GM06990 (cell line): Measurements from ENCODE around the gene SAMD14.

Experiments used
- DNase-seq: peaks from one replicate; pipeline ENCODE4 v3.0.0-alpha.2; 2011; ENCODE audit not compliant: insufficient read length; ENCODE audit errors: extremely low read depth
- H3K27me3 ChIP-seq: replicated peaks from 2 replicates; pipeline ENCODE4 v1.6.0; 2011; ENCODE audit warnings: low read length; ENCODE audit not compliant: control insufficient read depth, insufficient read depth
- H3K36me3 ChIP-seq: 2 replicates; pipeline ENCODE4 v1.5.1; 2011; ENCODE audit warnings: low read length; ENCODE audit not compliant: control insufficient read depth, insufficient read depth
- H3K4me3 ChIP-seq: replicated peaks from 2 replicates; pipeline ENCODE4 v1.5.1; 2011; ENCODE audit warnings: low read depth, mild to moderate bottlenecking, control low read depth, low read length
- TF ChIP-seq, protein P1 (sequence below): IDR thresholded peaks from 2 replicates; pipeline ENCODE4 v1.5.1; 2011; ENCODE audit warnings: low read length, control low read depth, mild to moderate bottlenecking, inconsistent platforms; ENCODE audit not compliant: insufficient read depth, poor library complexity, severe bottlenecking

SAMD14 gene

DNA sequence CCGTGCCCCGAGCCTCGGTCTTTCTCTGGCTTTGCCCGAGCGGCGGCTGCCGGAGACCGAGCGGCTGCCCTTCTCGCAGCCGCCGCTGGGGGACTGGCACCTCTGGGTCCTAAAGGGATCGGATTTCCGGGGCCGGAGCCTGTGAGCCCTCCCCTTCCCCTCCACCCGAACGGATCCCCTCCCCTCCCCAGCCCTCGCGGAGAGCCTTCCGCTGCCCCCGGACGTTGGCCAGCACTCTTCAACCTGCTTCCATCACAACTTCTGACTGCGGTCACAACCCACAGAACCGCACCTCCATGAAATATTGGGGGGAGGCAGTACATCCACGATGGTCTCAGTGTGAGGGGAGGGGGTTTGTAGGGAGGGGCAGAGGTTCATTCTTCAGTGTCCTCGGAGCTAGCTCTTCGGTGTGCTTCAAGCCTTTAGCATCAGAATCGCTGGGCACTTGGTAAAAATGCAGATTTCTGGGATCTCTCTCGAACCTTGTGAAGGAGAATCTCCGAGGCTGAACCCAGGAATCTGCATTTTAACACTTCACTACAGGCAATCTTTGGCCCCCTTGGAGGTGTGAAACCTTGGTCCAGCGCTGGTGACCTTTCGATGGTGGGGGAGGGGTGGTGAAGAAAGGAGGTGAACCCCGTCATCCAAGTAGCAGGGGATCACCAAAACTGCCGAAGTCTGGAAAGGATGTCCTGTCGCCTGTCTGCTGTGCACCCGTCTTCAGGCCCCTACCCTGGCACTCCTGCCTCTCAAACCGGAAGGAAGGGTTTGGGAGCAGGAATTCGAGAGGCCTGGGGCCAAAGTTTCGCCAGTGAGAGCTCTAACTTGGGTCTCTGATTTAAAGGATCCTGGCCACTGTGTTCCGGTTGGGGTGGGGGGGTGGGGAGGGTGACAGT is 21.3 kb upstream of the SAMD14 start:
- TF ChIP-seq, protein P1, sequence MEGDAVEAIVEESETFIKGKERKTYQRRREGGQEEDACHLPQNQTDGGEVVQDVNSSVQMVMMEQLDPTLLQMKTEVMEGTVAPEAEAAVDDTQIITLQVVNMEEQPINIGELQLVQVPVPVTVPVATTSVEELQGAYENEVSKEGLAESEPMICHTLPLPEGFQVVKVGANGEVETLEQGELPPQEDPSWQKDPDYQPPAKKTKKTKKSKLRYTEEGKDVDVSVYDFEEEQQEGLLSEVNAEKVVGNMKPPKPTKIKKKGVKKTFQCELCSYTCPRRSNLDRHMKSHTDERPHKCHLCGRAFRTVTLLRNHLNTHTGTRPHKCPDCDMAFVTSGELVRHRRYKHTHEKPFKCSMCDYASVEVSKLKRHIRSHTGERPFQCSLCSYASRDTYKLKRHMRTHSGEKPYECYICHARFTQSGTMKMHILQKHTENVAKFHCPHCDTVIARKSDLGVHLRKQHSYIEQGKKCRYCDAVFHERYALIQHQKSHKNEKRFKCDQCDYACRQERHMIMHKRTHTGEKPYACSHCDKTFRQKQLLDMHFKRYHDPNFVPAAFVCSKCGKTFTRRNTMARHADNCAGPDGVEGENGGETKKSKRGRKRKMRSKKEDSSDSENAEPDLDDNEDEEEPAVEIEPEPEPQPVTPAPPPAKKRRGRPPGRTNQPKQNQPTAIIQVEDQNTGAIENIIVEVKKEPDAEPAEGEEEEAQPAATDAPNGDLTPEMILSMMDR: peak; percentile 62
- Histone ChIP-seq H3K27me3 (no peaks in the 10 kb centered on the region), H3K4me3 (peak overlapping the region; percentile 92), H3K36me3 (peaks cover 5% of the 10 kb centered on the region)
- peak; percentile 92 for DNase-seq

DNA sequence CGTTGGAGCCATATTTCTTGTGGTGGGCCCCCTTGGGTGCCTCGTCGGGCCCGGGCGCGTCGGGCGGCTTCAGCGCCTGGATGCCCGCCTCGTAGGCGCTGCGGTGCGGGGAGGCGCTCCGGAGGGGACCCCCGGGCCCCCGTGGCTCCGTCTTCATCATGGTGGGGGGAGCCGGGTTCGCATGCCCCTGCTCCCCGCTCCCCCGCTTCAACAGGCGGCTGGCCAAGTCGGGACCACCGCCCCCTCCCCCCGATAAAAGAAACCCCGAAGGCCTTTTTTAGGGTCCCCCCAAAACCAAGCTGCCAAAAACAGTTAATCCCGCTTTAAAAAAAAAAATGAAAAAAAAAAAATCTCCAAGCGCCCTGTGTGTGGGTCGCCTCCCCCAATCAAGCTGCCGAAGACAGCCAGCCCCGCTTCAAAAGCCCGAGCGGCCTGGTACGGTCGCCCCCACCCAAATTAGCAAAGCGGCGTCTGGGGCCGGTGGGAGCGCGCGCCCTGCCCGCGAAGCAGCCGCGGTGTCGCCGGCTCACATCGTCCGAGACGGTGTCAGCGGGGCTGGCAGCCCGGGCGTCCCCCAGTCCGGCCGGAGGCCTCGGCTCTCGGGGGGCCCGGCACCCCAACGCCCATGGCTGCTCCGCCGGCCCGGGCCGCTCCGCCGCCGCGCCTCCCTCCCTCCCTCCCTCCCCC is 20.5 kb upstream of the SAMD14 start, which contains the start of gene PPP1R9B:
TSS of gene PPP1R9B (minus strand) at position 324 of the 687 bp plus-strand sequence. CDS start at position 160, 164 bp downstream.
- TF ChIP-seq, protein P1: no peak
- peak within 1 kb of the TSS; percentile 92 for H3K4me3 ChIP-seq
- H3K36me3 ChIP-seq: peaks cover 6% of the 10 kb centered on the region
- no peak for DNase-seq
- H3K27me3 ChIP-seq: no peaks in the 10 kb centered on the region

DNA sequence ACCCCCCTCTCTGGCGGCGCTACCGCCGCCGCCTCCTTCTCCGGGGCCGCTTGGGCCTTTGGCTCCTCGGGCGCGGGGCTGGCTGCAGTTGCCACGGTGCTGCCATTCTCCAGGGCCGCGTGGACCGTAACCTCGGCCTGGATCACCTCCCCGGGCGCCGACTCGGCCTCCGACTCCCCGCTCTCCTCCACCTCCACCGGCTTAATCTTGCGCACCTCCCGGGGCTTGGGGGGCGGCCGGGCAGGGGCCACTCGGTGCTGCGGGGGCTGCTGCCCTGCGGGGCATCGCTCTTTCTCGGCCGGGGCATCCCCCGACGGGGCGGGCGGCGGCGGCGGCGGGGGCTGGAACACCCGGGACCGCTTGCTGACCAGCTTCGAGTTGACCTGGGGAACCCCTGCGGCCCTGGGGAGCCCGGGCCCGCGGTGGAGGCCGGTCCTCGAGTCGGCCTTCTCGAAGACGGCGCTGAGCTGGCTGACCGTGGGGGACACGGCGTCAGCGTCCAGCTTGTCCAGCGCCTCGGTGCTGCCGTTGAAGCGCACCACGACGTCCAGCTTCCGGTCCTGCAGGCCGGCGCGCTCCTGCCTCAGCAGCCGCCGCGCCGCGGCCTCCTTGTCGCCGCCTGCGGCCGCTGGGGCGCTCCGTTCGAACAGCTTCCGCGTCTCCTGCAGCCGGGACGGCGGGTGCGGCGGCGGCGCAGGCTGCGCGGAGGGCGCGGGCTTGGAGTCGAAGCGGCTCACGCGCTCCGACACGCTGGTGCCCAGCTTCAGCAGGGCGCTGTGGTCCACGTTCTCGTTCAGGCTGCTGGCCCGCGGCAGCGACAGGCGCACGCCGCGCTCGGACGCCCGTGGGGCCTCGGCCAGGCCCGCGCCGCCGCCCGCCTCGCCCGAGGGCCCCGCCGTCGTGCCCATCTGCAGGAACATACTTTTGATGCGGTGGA is 19.7 kb upstream of the SAMD14 start:
- H3K27me3 ChIP-seq: no peaks in the 10 kb centered on the region
- TF ChIP-seq, protein P1: no peak
- H3K36me3 ChIP-seq: peaks cover 13% of the 10 kb centered on the region
- H3K4me3 ChIP-seq: peak overlapping the region; percentile 92
- DNase-seq: peak; percentile 73

DNA sequence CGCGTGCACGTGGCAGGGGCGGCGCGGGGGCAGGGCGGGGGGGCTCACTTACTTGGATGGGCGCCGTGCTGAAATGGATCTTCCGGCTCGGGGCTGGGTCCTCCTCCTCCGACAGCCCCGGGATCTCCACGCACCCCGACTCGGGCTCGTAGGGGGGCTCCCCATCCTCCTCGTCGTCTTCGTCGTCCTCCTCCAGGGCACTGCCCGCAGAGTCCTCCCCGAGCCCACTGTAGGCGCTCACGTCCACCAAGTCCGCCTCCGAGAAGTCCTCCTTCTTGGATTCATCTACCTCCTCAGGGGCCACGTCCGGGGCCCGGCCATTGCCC is 19.1 kb upstream of the SAMD14 start:
- Histone ChIP-seq H3K27me3 (no peaks in the 10 kb centered on the region), H3K4me3 (peak overlapping the region; percentile 92), H3K36me3 (peaks cover 19% of the 10 kb centered on the region)
- TF ChIP-seq, protein P1: no peak
- DNase-seq: no peak

DNA sequence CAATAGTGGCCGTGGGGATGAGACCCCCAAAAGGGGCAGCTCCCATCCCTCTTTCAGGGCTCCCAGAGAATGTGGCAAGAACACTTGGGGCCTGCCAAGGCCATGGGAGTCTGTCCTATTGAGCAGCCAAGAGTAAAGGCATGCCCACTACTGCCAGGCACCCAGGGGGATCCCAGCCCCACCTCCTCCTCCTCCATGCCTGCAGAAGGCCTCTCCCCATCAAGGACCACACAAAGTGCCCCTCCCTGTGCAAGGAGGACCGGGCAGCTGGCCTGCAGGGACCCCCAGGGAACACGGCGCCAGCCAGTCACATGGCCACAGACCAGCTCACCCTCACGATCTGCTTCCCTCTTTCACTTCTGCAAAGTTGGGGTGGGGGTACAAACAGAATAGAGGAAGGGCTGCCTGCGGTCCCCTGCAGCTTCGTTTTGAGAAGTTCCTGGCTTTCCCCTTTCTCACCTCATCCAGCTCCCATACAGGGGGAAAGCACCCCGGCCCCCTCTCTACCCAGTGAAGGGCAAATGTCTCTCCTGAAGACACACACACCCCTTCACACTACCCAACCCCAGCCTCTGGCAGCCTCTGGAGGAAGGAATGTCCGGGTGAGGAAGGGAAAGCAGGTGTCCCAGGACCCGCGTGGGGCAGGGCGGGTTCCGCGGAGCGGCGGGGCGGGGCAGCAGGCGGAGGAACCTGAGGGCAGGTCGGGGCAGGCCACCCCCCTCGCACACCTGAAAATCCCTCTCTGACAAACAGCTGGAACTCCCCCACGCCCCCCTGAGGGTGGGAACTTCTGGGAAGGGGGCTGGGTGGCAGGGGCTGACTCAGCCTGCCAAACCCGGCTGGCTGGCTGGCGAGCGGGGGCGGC is 18.5 kb upstream of the SAMD14 start:
- no peaks in the 10 kb centered on the region for H3K27me3 ChIP-seq
- H3K4me3 ChIP-seq: peak overlapping the region; percentile 92
- H3K36me3 ChIP-seq: peaks cover 24% of the 10 kb centered on the region
- DNase-seq: peak; percentile 88
- TF ChIP-seq, protein P1: no peak
